Hematopoietic multipotent progenitor cell (in vitro differentiated cells): ENCODE measurements around the gene DHPS. TPM values are rescaled to one million over a fixed set of nuclear protein-coding genes. Genes with fewer than 3 reads are reported as not detected.
"Not testable (repeated sequence)": the region's sequence is repeated elsewhere in the genome, so short reads cannot be mapped to it uniquely, and the experiment has no call there.

ENCODE experiments used
- DNase-seq, 3 donors: peaks; one replicate each; pipeline ENCODE4 v3.0.0-alpha.2; 2011 to 2015; ENCODE audit warnings: low read depth in 2 of 3, low spot score in 2 of 3
- total RNA-seq: library from RNA; depleted of rRNA; stranded (reverse); fragments of >200 nt; gene quantifications from one replicate; pipeline ENCODE4 v1.2.3, GENCODE V29; 2012

DHPS gene
- total RNA-seq, 1 donor: 102 TPM

- DNase-seq: no peak
These were observed 24.1 kb upstream of the DHPS start for GRCh38 chr19:12705654-12706331.

GRCh38 chr19:12705169-12705568 is 23.5 kb upstream of the DHPS start:
- DNase-seq: no peak

GRCh38 chr19:12703046-12703445 is 21.4 kb upstream of the DHPS start:
- peak in 2 of 3 donors; percentile 79 to 82 for DNase-seq

GRCh38 chr19:12701596-12702282 is 20.1 kb upstream of the DHPS start:
- DNase-seq: no peak

GRCh38 chr19:12698138-12698537 is 16.5 kb upstream of the DHPS start:
- DNase-seq: no peak

GRCh38 chr19:12697425-12697824 is 15.7 kb upstream of the DHPS start:
- DNase-seq: not testable (repeated sequence)

- peak; percentile 98 to 99 (median 98) for DNase-seq
These were observed 15.0 kb upstream of the DHPS start, which contains the start of gene FBXW9 for GRCh38 chr19:12696366-12697335. TSS of gene FBXW9 (minus strand) at chr19:12696631. CDS start at chr19:12696581, 50 bp downstream.

- no peak for DNase-seq
These were observed 14.3 kb upstream of the DHPS start for GRCh38 chr19:12695997-12696365.

- no peak for DNase-seq
These were observed 13.8 kb upstream of the DHPS start for GRCh38 chr19:12695514-12695913.

- DNase-seq: peak in 1 of 3 donors; percentile 17
These were observed 13.4 kb upstream of the DHPS start for GRCh38 chr19:12695096-12695495.

- no peak for DNase-seq
These were observed 13.0 kb upstream of the DHPS start for GRCh38 chr19:12694641-12695040.

GRCh38 chr19:12692960-12693359 is 11.3 kb upstream of the DHPS start:
- DNase-seq: no peak

- peak in 2 of 3 donors; percentile 67 to 89 for DNase-seq
These were observed 8.0 kb upstream of the DHPS start for GRCh38 chr19:12689581-12690216.

- DNase-seq: no peak
These were observed 7.3 kb upstream of the DHPS start for GRCh38 chr19:12689012-12689411.

GRCh38 chr19:12687496-12688196 is 6.0 kb upstream of the DHPS start, which contains the start of gene GNG14:
TSS of gene GNG14 (plus strand) at chr19:12687998. CDS start at chr19:12688049, 51 bp downstream.
- DNase-seq: no peak

GRCh38 chr19:12685831-12686230 is 4.2 kb upstream of the DHPS start:
- no peak for DNase-seq

- no peak for DNase-seq
These were observed 1.6 kb downstream of the DHPS start for GRCh38 chr19:12680034-12680433.

- DNase-seq: not testable (repeated sequence)
These were observed 3.6 kb downstream of the DHPS start for GRCh38 chr19:12678039-12678438.

- no peak for DNase-seq
These were observed 4.8 kb downstream of the DHPS start for GRCh38 chr19:12676928-12677327.

GRCh38 chr19:12676384-12676792 is 5.3 kb downstream of the DHPS start:
- peak; percentile 53 to 88 (median 79) for DNase-seq
